Adipocyte (in vitro differentiated cells): ENCODE results near the gene MX2.

Experiments
- DNase-seq: peaks from one replicate; pipeline ENCODE4 v3.0.0-alpha.2; 2015; ENCODE audit warnings: low read depth
- H3K27me3 ChIP-seq: replicated peaks from 2 replicates; pipeline ENCODE4 v1.7.0; 2013; ENCODE audit warnings: mild to moderate bottlenecking, low read length, moderate library complexity; ENCODE audit not compliant: control insufficient read depth, insufficient read depth
- H3K36me3 ChIP-seq: 2 replicates; pipeline ENCODE4 v1.7.0; 2013; ENCODE audit warnings: low read length, mild to moderate bottlenecking, moderate library complexity; ENCODE audit not compliant: control insufficient read depth, insufficient read depth, severe bottlenecking
- H3K4me1 ChIP-seq: 2 replicates; pipeline ENCODE4 v1.7.0; 2013; ENCODE audit warnings: mild to moderate bottlenecking, low read length, moderate library complexity; ENCODE audit not compliant: control insufficient read depth, insufficient read depth
- H3K4me3 ChIP-seq: 2 replicates; pipeline ENCODE4 v1.7.0; 2013; ENCODE audit warnings: mild to moderate bottlenecking, low read length, moderate library complexity
- H3K9ac ChIP-seq: 2 replicates; pipeline ENCODE4 v1.7.0; 2013; ENCODE audit warnings: mild to moderate bottlenecking, low read length, moderate library complexity
- H3K9me3 ChIP-seq: 2 replicates; pipeline ENCODE4 v1.7.0; 2013; ENCODE audit warnings: mild to moderate bottlenecking, low read length, moderate library complexity; ENCODE audit not compliant: control insufficient read depth

The MX2 gene

DNA sequence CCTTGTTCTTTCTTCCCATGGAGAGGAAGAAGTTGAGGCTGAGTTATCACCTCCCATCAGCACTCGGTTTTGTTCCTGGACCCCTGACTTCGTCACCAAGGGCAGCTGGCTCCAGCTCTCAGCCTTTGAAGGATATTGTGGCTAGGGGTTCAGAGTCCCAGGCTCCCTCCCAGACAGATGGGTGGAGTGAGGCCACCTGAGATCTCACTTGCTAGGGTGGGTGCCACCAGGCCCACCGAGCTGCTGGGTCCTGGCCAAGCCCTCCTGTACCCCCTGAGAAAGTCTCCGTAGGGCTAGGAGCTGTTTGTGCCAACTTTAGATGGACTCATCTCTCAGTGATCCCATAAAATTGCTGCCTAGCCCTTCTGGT is 6.9 kb downstream of the MX2 start:
- no peak for DNase-seq
- Histone ChIP-seq H3K9me3 (no peaks in the 10 kb centered on the region), H3K9ac (peak overlapping the region; percentile 70), H3K4me1 (peaks cover 34% of the 10 kb centered on the region), H3K4me3 (peak overlapping the region; percentile 72), H3K36me3 (no peaks in the 10 kb centered on the region), H3K27me3 (no peaks in the 10 kb centered on the region)

DNA sequence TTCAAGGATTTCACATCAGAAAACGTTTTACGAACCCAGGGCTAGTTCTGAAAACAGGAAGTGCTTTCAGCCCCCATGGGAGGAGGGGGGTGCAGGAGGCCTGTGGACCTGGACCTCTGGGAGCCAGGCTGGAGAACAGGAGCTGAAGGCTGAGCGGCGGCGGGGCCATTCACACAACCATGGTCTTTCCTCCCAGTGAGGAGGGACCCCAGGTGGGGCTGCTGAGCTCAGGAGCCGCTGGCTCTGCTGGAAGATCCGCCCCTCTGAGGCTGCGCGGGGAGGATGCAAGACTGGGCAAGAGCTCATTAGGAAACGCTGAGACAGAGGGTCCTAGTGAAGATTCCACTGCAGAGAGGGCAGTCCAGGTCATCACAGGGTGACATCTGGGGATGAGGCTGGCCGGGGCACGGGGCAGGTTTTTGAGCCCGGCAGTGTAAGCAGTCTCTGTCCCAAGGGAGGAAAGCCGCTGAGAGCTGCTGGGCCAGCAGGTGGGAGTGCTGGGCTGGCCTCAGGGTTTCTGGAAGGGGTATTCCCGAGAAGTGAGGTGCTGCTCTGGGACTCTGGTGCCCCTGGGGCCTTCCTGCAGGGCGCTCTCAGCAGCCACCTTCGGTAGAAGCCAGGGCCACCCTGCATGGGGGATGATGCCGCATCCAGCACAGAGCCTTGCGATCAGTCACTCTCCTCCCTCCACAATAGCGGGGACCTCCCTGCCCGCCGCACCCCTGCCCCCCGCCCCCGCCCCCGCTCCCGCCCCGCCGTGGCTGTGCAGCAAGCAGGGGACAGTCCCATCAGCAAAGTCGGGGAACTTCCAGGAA is 7.5 kb downstream of the MX2 start:
- no peaks in the 10 kb centered on the region for H3K36me3 ChIP-seq
- H3K4me3 ChIP-seq, result peak overlapping the region; percentile 72
- peak overlapping the region; percentile 70 for H3K9ac ChIP-seq
- no peaks in the 10 kb centered on the region for H3K27me3 ChIP-seq
- H3K9me3 ChIP-seq, result no peaks in the 10 kb centered on the region
- peak; percentile 10 for DNase-seq
- H3K4me1 ChIP-seq, result peaks cover 34% of the 10 kb centered on the region

DNA sequence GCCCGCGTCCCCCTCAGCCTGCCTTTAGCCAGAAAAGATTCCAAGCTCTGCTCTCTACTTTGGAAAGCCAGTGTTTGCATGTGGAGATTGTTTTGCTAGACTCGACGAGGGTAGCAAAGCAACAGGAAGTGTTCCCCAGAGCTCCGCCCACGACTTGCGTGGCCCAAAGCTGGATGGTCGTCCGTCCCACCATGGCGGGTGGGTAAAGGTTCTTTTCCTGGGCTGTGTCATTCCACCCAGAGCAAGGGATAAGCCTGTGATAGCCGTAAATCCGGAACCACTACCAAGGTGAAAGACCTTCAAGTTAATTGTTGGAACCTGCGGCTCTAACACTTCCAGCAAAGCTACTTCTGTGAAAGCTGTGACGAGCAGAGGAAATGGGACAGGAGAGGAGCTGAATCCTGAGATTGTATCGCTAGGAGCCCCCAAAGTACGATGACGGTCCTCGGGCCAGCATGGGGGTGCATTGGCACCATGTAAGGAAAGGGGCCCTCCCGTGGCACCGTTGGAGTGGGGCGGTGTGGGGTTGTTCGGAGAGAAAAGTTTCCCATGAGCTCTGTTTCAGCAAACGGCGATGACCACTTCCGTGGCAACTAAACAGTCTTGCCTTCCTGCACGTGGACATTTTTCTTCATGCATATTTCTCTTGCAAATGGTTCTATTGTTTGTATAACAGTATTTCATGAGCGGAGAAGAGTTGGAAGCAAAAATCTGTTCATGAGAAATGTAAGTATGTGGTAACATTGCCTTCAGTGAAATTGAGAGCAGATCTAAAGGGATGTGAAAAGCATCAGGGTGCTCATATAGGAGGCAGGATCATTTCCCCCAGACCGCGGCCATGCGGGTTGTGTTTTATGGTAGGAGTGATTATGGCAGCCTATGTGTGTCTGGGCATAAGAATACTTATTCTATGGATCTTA is 8.4 kb downstream of the MX2 start:
- Histone ChIP-seq H3K4me3 (no peak overlapping the region), H3K36me3 (no peaks in the 10 kb centered on the region), H3K4me1 (peaks cover 34% of the 10 kb centered on the region), H3K27me3 (no peaks in the 10 kb centered on the region), H3K9me3 (no peaks in the 10 kb centered on the region), H3K9ac (no peak overlapping the region)
- DNase-seq, result no peak

DNA sequence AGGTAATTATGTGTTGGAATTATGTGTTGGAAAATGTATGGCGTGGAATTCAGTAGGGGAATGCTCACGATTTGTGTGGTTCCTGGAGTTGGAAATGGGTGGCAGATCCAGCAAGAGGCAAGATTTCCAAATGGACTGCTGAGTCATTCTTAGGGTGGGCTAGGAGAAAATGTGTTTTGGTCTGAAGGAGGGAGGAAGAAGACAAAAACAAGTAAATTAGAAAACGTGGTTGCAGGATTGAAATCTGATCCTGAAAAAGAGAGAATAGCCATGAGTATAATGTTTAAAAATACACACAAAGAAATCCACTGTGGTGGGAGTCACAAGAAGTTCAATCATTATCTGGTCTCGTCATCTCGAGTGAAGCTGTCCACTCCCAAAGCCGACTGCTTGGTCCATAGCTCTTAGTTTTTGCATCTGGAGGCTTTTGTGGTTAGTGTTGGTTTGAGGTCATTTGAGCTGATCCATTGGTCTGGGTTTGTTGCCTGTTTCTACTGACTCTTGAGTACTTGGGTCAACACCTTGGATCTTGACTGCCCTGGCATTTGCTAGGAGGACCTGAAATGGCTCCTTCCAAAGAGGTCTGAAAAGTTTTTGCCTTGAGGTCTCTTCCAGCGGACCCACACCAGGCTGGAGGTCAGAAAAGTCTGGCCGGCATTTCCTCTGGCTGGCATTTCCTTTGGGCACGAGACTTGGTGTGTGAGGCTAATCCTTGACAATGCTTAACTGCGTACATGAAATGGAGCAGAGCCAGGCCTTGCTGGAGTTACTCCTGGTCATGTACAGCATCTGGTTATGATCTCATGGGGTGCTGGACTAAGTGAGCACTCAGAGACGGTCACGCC is 9.2 kb downstream of the MX2 start:
- Histone ChIP-seq H3K4me1 (peaks cover 34% of the 10 kb centered on the region), H3K36me3 (no peaks in the 10 kb centered on the region), H3K9ac (no peak overlapping the region), H3K27me3 (no peaks in the 10 kb centered on the region), H3K4me3 (no peak overlapping the region), H3K9me3 (no peaks in the 10 kb centered on the region)
- peak; percentile 25 for DNase-seq

DNA sequence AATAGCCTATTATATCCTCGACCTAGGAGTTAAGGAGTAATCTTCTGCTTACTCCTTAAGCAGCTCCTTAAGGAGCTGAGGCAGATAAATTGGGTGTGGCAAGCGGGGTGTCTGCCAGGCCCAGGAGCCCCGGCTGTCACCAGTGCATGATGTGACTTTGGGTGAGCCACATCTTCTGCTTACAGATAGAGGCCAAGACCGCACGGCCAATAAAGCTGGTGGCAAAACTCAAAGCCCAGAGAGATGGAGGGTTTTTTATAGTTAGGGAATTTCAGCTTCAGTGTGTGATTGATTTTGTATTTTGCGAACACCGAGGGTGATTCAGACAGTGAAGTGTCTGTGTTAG is 9.8 kb downstream of the MX2 start:
- DNase-seq, result no peak
- no peak overlapping the region for H3K4me3 ChIP-seq
- no peaks in the 10 kb centered on the region for H3K9me3 ChIP-seq
- H3K4me1 ChIP-seq, result peaks cover 30% of the 10 kb centered on the region
- H3K36me3 ChIP-seq, result peaks cover under 1% of the 10 kb centered on the region
- no peaks in the 10 kb centered on the region for H3K27me3 ChIP-seq
- no peak overlapping the region for H3K9ac ChIP-seq

DNA sequence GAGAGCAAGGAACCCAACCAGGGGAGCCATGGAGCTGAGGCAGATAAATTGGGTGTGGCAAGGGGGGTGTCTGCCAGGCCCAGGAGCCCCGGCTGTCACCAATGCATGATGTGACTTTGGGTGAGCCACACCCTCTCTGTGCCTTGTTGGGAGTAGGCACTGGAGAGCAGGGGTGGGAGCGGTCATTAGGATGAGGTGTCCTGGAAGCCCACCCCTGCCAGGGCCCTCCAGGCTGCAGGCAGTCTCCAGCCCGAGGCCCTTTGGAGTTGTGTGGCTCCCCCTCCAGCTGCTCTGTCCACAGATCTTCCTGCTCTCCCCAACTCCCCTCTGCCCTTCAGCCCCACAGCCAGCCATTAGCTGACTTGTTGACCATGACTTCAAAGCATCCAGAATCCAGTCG is 11.4 kb downstream of the MX2 start:
- no peak overlapping the region for H3K4me3 ChIP-seq
- no peak for DNase-seq
- H3K27me3 ChIP-seq, result no peaks in the 10 kb centered on the region
- peaks cover 19% of the 10 kb centered on the region for H3K4me1 ChIP-seq
- no peak overlapping the region for H3K9ac ChIP-seq
- H3K36me3 ChIP-seq, result peaks cover 9% of the 10 kb centered on the region
- H3K9me3 ChIP-seq, result no peaks in the 10 kb centered on the region

DNA sequence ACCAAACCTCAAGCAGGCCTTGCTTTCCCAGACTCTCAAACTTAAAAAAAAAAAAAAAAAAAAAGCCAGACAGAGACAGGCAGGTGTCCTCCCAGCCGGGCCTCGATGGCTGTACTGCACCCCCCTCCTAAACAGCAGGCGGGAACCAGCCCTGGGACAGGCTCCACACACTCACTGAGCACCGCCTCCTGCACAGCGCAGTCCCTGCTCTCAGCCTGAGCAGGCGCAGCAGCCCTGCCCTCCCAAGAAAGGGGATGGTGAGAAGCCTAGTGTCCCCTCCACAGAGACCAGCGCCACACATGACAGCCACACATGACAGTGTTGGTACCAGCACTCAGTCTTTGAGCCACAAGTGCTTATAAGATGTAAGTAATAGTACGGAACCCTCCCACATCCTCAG is 11.9 kb downstream of the MX2 start:
- Histone ChIP-seq H3K36me3 (peaks cover 9% of the 10 kb centered on the region), H3K9me3 (no peaks in the 10 kb centered on the region), H3K9ac (no peak overlapping the region), H3K4me3 (no peak overlapping the region), H3K27me3 (no peaks in the 10 kb centered on the region), H3K4me1 (peaks cover 18% of the 10 kb centered on the region)
- no peak for DNase-seq

DNA sequence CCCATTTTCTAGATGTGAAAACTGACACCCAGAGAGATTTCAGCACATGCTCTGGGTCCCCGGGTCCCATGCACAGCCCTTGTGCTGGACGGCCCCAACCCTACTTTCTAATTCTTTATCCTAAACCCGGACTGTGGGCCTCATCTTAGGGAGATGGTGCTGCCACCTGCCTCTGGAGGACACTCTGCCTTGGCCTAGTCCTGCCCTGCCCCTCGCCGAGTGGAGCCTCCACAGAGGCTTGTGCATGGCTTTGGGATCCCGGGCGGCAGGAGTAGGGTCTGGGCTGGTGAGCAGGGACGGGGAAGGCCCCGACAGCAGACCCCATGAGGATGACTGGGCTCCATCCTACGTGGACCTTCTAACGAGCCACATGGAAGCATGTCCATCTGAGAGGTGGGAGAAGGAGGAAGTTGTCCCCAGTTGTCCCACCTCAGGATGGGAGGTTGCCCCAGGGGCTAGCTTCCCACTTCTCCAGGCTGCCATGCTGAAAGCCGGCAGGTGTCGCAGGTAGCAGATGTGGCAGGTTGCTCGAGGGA is 12.4 kb downstream of the MX2 start:
- no peaks in the 10 kb centered on the region for H3K27me3 ChIP-seq
- H3K36me3 ChIP-seq, result peaks cover 9% of the 10 kb centered on the region
- H3K9me3 ChIP-seq, result no peaks in the 10 kb centered on the region
- DNase-seq, result no peak
- no peak overlapping the region for H3K4me3 ChIP-seq
- peaks cover 13% of the 10 kb centered on the region for H3K4me1 ChIP-seq
- H3K9ac ChIP-seq, result no peak overlapping the region

DNA sequence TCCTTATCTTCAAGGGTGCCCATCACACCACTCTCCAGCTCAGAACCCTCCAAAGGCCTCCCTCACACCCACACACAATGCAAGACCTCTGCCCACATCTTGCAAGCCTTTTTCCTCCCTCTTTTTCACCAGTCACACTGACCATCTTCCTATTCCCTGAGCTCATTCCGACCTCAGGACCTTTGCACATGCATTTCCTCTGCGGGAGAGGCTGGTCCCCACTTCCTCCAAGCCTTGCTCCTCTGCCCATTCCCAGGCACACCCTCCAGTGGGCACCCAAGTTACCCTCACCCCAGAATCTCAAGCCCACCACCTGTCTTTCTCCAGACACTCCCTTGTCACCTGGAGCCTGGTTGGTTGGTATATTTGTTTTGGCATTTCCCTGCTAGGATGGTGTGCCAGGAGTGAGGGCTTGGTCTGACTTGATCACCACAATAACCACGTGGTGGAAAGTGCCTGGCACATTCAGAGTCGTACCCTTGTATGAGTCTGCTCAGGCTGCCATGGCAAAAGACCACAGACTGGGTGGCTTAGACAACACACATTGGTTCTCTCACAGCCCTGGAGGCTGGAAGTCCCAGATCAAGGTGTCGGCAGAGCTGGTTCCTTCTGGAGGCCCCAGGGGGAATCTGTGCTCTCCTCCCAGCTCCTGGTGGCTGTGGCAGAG is 13.2 kb downstream of the MX2 start:
- H3K36me3 ChIP-seq, result peaks cover 9% of the 10 kb centered on the region
- peaks cover 10% of the 10 kb centered on the region for H3K4me1 ChIP-seq
- H3K9me3 ChIP-seq, result no peaks in the 10 kb centered on the region
- no peaks in the 10 kb centered on the region for H3K27me3 ChIP-seq
- no peak overlapping the region for H3K4me3 ChIP-seq
- no peak for DNase-seq
- H3K9ac ChIP-seq, result no peak overlapping the region

DNA sequence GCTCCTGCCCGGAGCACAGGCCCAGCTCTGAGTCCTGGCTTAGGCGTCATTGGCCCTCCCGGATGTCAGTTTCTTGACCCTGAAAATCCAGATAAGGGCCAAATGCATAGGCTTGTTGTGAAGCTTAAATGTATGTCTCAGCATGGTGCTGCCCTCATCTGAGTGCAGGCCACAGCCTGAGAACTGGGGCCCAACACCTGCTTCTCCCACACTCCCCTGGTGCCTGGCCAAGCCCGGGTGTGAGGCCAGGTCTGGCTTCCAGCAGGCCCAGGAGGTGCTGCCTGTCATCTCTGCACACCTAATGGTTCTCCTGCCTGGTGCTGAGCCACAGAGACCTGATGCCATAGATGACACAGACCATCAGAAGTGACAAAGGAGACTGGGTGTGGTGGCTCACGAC is 14.0 kb downstream of the MX2 start:
- no peak for DNase-seq
- Histone ChIP-seq H3K27me3 (no peaks in the 10 kb centered on the region), H3K9me3 (no peaks in the 10 kb centered on the region)

More for the DNA sequence above, 14.0 kb downstream of the MX2 start:
- Histone ChIP-seq H3K4me1 (peaks cover 7% of the 10 kb centered on the region), H3K4me3 (no peak overlapping the region), H3K9ac (no peak overlapping the region), H3K36me3 (peaks cover 9% of the 10 kb centered on the region)
